H1 (cell line): Measurements from ENCODE around the gene HINT1. TPM values are rescaled to one million over a fixed set of nuclear protein-coding genes. Genes with fewer than 3 reads are reported as not detected.
A peak's percentile ranks its signal among the peaks of the same experiment; 100 is the strongest.

Experiments
- ASH2L ChIP-seq: fragments of 200-600, 300-600 bp; sonication (generic); IDR thresholded peaks from one replicate; pipeline ENCODE4 v1.7.1; 2017; ENCODE audit warnings: low read length
- BCL11A ChIP-seq, 2 experiments: IDR thresholded peaks; one replicate each; pipeline ENCODE4 v1.6.1; 2011; ENCODE audit warnings: low read depth in 2 of 2, low read length in 2 of 2, mild to moderate bottlenecking in 2 of 2
- FOSL1 ChIP-seq: IDR thresholded peaks from 2 replicates; pipeline ENCODE4 v1.6.1; 2011; ENCODE audit warnings: mild to moderate bottlenecking, low read depth, low read length, moderate library complexity; ENCODE audit not compliant: insufficient read depth
- KDM1A ChIP-seq: fragments of 200-600, 300-600 bp; sonication (generic); IDR thresholded peaks from 2 replicates; pipeline ENCODE4 v1.7.1; 2016; ENCODE audit warnings: mild to moderate bottlenecking, low read length, borderline replicate concordance
- RXRA ChIP-seq: IDR thresholded peaks from 2 replicates; pipeline ENCODE4 v1.6.1; 2011; ENCODE audit warnings: low read depth, mild to moderate bottlenecking, low read length, moderate library complexity; ENCODE audit not compliant: insufficient read depth
- SUZ12 ChIP-seq: fragments of 200-600 bp; sonication (generic); IDR thresholded peaks from 2 replicates; pipeline ENCODE4 v1.6.1; 2012; ENCODE audit warnings: mild to moderate bottlenecking, inconsistent platforms, low read length, moderate library complexity, mixed read lengths
- polyA plus RNA-seq, 7 experiments: library from polyadenylated mRNA; depleted of rRNA in 3 of 7; stranded (reverse) in 5 of 7; unstranded in 2 of 7; fragments of >200 nt in 5 of 7; fragments of 200-250 nt in 2 of 7; gene quantifications; 1 replicate in 5 of 7; 2 replicates in 1 of 7; 4 replicates in 1 of 7; pipeline versions ENCODE4 v1.2.1 to v1.2.3, GENCODE V29; 2011 to 2013; ENCODE audit warnings: missing spikeins in 2 of 7, mixed read lengths in 2 of 7
- total RNA-seq: library from RNA; stranded (reverse); fragmentation: NEBNext Ultra II Directional; extraction: Animal tissue kit (Norgen Biotek cat#: 25700); gene quantifications from 2 replicates; pipeline ENCODE4 v1.2.1, GENCODE V29; 2021

Gene HINT1
- total and polyA plus RNA-seq, 2 of the 8 experiments (the other 6 are each of a cell fraction or from before 2014, with no cell fraction given), result 230 to 479 TPM

- no peak for TF ChIP-seq BCL11A (IDR thresholded peaks at IDR 0.05; ENCODE audit: low read depth in 2 of 2, low read length in 2 of 2)
- TF ChIP-seq SUZ12, result no peak
- TF ChIP-seq RXRA, result no peak
- no peak for TF ChIP-seq KDM1A
- TF ChIP-seq FOSL1, result no peak
- TF ChIP-seq ASH2L, result peak; percentile 5
Measured at GRCh38 chr5:131165119-131165727, at the start of gene HINT1 (continued).
